ENCODE results near the gene BAIAP2L1.

DNA sequence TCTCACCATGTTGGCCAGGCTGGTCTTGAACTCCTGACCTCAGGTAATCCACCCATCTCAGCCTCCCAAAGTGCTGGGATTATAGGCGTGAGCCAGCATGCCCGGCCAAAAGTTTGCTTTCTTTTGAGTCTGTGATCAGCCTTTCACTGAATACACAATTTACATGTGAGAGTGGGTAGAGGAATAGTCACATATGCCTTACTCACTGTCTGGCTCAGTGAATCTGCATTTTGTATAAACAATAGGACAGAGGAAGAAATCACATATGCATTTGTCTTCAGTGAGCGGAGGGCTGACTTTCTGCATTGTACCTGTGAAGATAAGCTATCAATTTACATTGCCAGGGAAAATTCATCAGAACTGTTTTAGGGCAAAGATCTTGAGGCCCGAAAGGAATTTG, 146.4 kb downstream of the BAIAP2L1 start:
- TF ChIP-seq, protein P1, sequence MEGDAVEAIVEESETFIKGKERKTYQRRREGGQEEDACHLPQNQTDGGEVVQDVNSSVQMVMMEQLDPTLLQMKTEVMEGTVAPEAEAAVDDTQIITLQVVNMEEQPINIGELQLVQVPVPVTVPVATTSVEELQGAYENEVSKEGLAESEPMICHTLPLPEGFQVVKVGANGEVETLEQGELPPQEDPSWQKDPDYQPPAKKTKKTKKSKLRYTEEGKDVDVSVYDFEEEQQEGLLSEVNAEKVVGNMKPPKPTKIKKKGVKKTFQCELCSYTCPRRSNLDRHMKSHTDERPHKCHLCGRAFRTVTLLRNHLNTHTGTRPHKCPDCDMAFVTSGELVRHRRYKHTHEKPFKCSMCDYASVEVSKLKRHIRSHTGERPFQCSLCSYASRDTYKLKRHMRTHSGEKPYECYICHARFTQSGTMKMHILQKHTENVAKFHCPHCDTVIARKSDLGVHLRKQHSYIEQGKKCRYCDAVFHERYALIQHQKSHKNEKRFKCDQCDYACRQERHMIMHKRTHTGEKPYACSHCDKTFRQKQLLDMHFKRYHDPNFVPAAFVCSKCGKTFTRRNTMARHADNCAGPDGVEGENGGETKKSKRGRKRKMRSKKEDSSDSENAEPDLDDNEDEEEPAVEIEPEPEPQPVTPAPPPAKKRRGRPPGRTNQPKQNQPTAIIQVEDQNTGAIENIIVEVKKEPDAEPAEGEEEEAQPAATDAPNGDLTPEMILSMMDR (IDR thresholded peaks at IDR 0.05; ENCODE audit: low read depth, low read length), result no peak
- TF ChIP-seq POLR2A (IDR thresholded peaks at IDR 0.05; ENCODE audit: extremely low read depth, insufficient read length) (no peak), MAX (IDR thresholded peaks at IDR 0.05; ENCODE audit: low read depth, low read length) (no peak), MYC (IDR thresholded peaks at IDR 0.05; ENCODE audit: low read depth, low read length) (no peak)

Data from NB4 (cell line).